ENCODE data around the gene BACE1-AS. TPM values are rescaled to one million over a fixed set of nuclear protein-coding genes. Genes with fewer than 3 reads are reported as not detected.

Gene BACE1-AS
- total and polyA plus RNA-seq, 2 experiments from 2014 or later: 6.4 to 12.9 TPM

DNA sequence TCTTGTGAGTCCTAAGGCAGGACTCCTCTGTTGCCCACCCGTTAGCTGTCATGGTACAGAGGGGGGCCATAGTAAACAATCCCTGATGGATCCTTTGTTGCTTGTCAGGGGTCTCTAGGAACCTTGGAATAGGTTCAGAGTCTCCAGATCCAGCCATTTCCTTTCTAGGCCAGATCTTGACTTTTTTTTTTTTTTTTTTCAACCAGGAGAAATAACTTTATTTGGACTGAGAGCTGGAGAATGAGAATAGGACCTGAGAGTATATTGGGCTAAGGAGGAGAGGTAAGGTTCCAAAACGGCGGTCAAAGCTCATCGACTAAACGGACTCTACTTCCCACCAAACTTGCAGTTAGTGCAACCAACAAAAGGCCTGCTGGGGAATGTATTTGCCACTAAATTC, 44.3 kb downstream of the BACE1-AS start:
- H3K4me3 ChIP-seq: no peak overlapping the region
- no peaks in the 10 kb centered on the region for H3K27me3 ChIP-seq
- H3K27ac ChIP-seq: no peak overlapping the region
- DNase-seq (ENCODE audit: low read depth in 1 of 2, low spot score in 1 of 2): no peak
- no peaks in the 10 kb centered on the region for H3K4me1 ChIP-seq (ENCODE audit: low read depth)
- H3K9me3 ChIP-seq (ENCODE audit: low read depth): no peaks in the 10 kb centered on the region
- no peaks in the 10 kb centered on the region for H3K36me3 ChIP-seq
- TF ChIP-seq, protein P1, sequence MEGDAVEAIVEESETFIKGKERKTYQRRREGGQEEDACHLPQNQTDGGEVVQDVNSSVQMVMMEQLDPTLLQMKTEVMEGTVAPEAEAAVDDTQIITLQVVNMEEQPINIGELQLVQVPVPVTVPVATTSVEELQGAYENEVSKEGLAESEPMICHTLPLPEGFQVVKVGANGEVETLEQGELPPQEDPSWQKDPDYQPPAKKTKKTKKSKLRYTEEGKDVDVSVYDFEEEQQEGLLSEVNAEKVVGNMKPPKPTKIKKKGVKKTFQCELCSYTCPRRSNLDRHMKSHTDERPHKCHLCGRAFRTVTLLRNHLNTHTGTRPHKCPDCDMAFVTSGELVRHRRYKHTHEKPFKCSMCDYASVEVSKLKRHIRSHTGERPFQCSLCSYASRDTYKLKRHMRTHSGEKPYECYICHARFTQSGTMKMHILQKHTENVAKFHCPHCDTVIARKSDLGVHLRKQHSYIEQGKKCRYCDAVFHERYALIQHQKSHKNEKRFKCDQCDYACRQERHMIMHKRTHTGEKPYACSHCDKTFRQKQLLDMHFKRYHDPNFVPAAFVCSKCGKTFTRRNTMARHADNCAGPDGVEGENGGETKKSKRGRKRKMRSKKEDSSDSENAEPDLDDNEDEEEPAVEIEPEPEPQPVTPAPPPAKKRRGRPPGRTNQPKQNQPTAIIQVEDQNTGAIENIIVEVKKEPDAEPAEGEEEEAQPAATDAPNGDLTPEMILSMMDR (IDR thresholded peaks at IDR 0.05; ENCODE audit: low read depth, low read length): no peak

DNA sequence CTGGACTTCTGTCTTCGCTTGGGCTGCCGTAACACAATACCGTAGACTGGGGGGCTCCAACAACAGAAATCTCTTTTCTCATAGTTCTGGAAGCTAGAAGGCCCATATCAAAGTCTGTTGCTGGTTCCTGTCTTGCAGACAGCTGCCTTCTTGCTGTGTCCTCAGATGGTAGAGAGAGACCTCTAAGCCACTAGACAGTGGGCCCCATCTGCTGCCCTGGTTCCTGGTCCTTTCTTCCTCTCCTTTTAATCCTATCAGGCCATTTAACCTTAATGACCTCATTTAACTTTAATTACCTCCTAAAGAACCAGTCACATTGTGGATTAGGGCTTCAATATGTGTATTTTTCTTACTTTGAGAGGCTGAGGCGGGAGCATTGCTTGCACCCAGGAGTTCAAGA, 45.9 kb downstream of the BACE1-AS start:
- Histone ChIP-seq H3K4me1 (ENCODE audit: low read depth) (no peaks in the 10 kb centered on the region), H3K4me3 (no peak overlapping the region), H3K27me3 (no peaks in the 10 kb centered on the region), H3K9me3 (ENCODE audit: low read depth) (no peaks in the 10 kb centered on the region), H3K27ac (no peak overlapping the region), H3K36me3 (no peaks in the 10 kb centered on the region)
- TF ChIP-seq, protein P1 (IDR thresholded peaks at IDR 0.05; ENCODE audit: low read depth, low read length): no peak
- no peak for DNase-seq (ENCODE audit: low read depth in 1 of 2, low spot score in 1 of 2)

Other genes with a start within 250 kb of the BACE1-AS start
- gene SIK3, start 192.9 kb upstream of the BACE1-AS start, total RNA-seq: 27.4 and 58.5 TPM in 2 replicates
- gene SIK3, start 192.9 kb upstream of the BACE1-AS start, polyA plus RNA-seq: 29.1 and 39.7 TPM in 2 replicates
- gene PAFAH1B2, start 147.1 kb upstream of the BACE1-AS start, total RNA-seq: 58.7 and 71.8 TPM in 2 replicates
- 25.6 and 25.8 TPM in 2 replicates for gene PAFAH1B2, start 147.1 kb upstream of the BACE1-AS start, polyA plus RNA-seq
- gene SIDT2, start 112.6 kb upstream of the BACE1-AS start, total RNA-seq: 27.1 and 32.9 TPM in 2 replicates
- gene SIDT2, start 112.6 kb upstream of the BACE1-AS start, polyA plus RNA-seq: 10.3 and 16.1 TPM in 2 replicates
- gene TAGLN, start 92.0 kb upstream of the BACE1-AS start, total RNA-seq: 82.5 and 1,828 TPM in 2 replicates
- 65.2 and 1,052 TPM in 2 replicates for gene TAGLN, start 92.0 kb upstream of the BACE1-AS start, polyA plus RNA-seq
- 43.6 and 46.6 TPM in 2 replicates for gene PCSK7, start 59.3 kb upstream of the BACE1-AS start, total RNA-seq
- 31.6 and 31.7 TPM in 2 replicates for gene PCSK7, start 59.3 kb upstream of the BACE1-AS start, polyA plus RNA-seq
- gene RNF214, start 58.7 kb upstream of the BACE1-AS start, total RNA-seq: 14.1 and 20.0 TPM in 2 replicates
- gene RNF214, start 58.7 kb upstream of the BACE1-AS start, polyA plus RNA-seq: 13.8 and 24.6 TPM in 2 replicates
- 25.3 and 25.9 TPM in 2 replicates for gene BACE1, start 24.9 kb downstream of the BACE1-AS start, total RNA-seq
- 9.8 and 13.4 TPM in 2 replicates for gene BACE1, start 24.9 kb downstream of the BACE1-AS start, polyA plus RNA-seq
- gene CEP164, start 36.5 kb downstream of the BACE1-AS start, total RNA-seq: 16.8 and 31.8 TPM in 2 replicates
- 22.6 and 28.0 TPM in 2 replicates for gene CEP164, start 36.5 kb downstream of the BACE1-AS start, polyA plus RNA-seq

All from cardiac muscle cell (in vitro differentiated cells and primary cell).